Heart left ventricle (tissue), 13 donors: ENCODE data around the gene SRSF3.

ENCODE experiments used
- CTCF ChIP-seq, 12 donors: fragments of 200-600 bp; sonication (generic) in 4 of 12; IDR thresholded peaks; one replicate each; pipeline versions ENCODE4 v1.5.0 to v1.8.0; 2018 to 2022; ENCODE audit warnings: antibody characterized with exemption in 12 of 12, mild to moderate bottlenecking in 5 of 12
- POLR2A ChIP-seq, 2 donors: fragments of 450-650 bp; IDR thresholded peaks; one replicate each; pipeline ENCODE4 v1.6.1; 2017; ENCODE audit warnings: antibody characterized with exemption in 2 of 2, mild to moderate bottlenecking in 2 of 2, moderate library complexity in 2 of 2
- donor health status: ischemic (EF 13 %, LVEDD 7.1; RV severe dilation, severe dysfunction).
- donor health status: DM: no; HTN: yes; CAD: no.
- donor health status: DM: no; HTN: no; CAD: no.
- donor health status: ischemic (EF 25% LVEDD 6.9; RV normal size, moderate dysfunction).
- donor health status: ischemic (EF 25% LVEDD 5.7; RV mildly dilated, moderate dysfunction).
- donor health status: ischemic (EF 35%, LVEDD 5.7; RV mildly dilated, moderate dysfunction).
- donor health status: nonischemic (EF 11% LVEDD 7.7; RV severe dilation, severe dysfunction).
- donor health status: DM: yes; HTN: yes; CAD: no.
- donor health status: PGD.
- donor health status: ischemic (EF 29% LVEDD 5.4; RV normal size, mild dysfunction).
- donor health status: nonischemic (EF 23%, LVEDD 6.1; RV moderate dilation, normal function).

GRCh38 chr6:36594816-36595643 is 868 bp downstream of the SRSF3 start:
- no peak for TF ChIP-seq CTCF (IDR thresholded peaks at IDR 0.05)
- TF ChIP-seq POLR2A (IDR thresholded peaks at IDR 0.05), result no peak
